Cardiac muscle cell (in vitro differentiated cells and primary cell): ENCODE data around the gene PUM2. TPM values are rescaled to one million over a fixed set of nuclear protein-coding genes. Genes with fewer than 3 reads are reported as not detected.
A peak's percentile ranks its signal among the peaks of the same experiment; 100 is the strongest.

ENCODE experiments used
- DNase-seq, 2 donors: peaks; one replicate each; pipeline versions ENCODE4 v3.0.0 to v3.0.0-alpha.2; 2010 to 2017; ENCODE audit warnings: low read depth in 1 of 2, low spot score in 1 of 2
- H3K27ac ChIP-seq: fragments of 200-600 bp; sonication (generic); 2 replicates; pipeline ENCODE4 v1.5.1; 2016
- H3K27me3 ChIP-seq: fragments of 200-600 bp; sonication (generic); 2 replicates; pipeline ENCODE4 v1.6.0; 2016; ENCODE audit warnings: control low read depth
- H3K36me3 ChIP-seq: fragments of 200-600 bp; sonication (generic); 2 replicates; pipeline ENCODE4 v1.5.1; 2016; ENCODE audit warnings: control low read depth
- H3K4me1 ChIP-seq: fragments of 200-600 bp; sonication (generic); 2 replicates; pipeline ENCODE4 v1.8.1; 2017; ENCODE audit warnings: low read depth, mild to moderate bottlenecking, mixed run types
- H3K4me3 ChIP-seq: fragments of 200-600 bp; sonication (generic); 2 replicates; pipeline ENCODE4 v1.5.1; 2016; ENCODE audit warnings: mild to moderate bottlenecking
- H3K9me3 ChIP-seq: fragments of 200-600 bp; sonication (generic); 2 replicates; pipeline ENCODE4 v1.5.1; 2017; ENCODE audit warnings: low read depth, mild to moderate bottlenecking, control low read depth
- polyA plus RNA-seq: library from polyadenylated mRNA; unstranded; fragments of >200 nt; fragmentation: Nextera tagmentation; extraction: Ambion mirVana; gene quantifications from 2 replicates; pipeline ENCODE4 v1.2.1, GENCODE V29; 2016
- total RNA-seq: library from RNA; depleted of rRNA; stranded (reverse); fragments of >200 nt; gene quantifications from 2 replicates; pipeline ENCODE4 v1.2.3, GENCODE V29; 2016
- TF ChIP-seq, protein P1 (sequence below): IDR thresholded peaks from 2 replicates; pipeline ENCODE4 v1.5.1; 2012; ENCODE audit warnings: low read depth, mild to moderate bottlenecking, low read length

Gene PUM2
- total and polyA plus RNA-seq, 2 experiments from 2014 or later: 20.1 to 35.8 TPM

DNA sequence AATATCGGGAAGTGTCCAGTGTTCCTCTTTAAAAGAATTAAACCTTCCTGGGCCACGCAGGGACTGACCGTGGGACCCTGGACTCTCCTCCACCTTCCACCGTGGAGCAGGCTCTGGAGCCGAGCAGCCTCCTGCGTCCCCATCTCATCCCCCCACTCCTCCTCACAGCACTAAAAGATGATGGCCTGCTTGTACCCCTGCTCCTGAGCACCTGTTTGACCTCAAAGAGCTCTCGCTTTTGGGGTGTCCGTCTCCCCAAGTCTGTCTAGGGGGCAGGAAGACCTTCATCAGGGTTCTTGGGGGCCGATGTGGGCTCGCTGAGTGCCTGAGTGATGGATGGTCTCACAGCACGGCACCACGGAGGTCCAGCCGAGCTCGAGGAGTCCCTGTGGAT is 124.5 kb downstream of the PUM2 start:
- Histone ChIP-seq H3K27me3 (peaks cover 15% of the 10 kb centered on the region), H3K36me3 (no peaks in the 10 kb centered on the region), H3K9me3 (no peaks in the 10 kb centered on the region), H3K4me3 (no peak overlapping the region), H3K4me1 (no peaks in the 10 kb centered on the region), H3K27ac (no peak overlapping the region)
- TF ChIP-seq, protein P1, sequence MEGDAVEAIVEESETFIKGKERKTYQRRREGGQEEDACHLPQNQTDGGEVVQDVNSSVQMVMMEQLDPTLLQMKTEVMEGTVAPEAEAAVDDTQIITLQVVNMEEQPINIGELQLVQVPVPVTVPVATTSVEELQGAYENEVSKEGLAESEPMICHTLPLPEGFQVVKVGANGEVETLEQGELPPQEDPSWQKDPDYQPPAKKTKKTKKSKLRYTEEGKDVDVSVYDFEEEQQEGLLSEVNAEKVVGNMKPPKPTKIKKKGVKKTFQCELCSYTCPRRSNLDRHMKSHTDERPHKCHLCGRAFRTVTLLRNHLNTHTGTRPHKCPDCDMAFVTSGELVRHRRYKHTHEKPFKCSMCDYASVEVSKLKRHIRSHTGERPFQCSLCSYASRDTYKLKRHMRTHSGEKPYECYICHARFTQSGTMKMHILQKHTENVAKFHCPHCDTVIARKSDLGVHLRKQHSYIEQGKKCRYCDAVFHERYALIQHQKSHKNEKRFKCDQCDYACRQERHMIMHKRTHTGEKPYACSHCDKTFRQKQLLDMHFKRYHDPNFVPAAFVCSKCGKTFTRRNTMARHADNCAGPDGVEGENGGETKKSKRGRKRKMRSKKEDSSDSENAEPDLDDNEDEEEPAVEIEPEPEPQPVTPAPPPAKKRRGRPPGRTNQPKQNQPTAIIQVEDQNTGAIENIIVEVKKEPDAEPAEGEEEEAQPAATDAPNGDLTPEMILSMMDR: no peak
- no peak for DNase-seq

DNA sequence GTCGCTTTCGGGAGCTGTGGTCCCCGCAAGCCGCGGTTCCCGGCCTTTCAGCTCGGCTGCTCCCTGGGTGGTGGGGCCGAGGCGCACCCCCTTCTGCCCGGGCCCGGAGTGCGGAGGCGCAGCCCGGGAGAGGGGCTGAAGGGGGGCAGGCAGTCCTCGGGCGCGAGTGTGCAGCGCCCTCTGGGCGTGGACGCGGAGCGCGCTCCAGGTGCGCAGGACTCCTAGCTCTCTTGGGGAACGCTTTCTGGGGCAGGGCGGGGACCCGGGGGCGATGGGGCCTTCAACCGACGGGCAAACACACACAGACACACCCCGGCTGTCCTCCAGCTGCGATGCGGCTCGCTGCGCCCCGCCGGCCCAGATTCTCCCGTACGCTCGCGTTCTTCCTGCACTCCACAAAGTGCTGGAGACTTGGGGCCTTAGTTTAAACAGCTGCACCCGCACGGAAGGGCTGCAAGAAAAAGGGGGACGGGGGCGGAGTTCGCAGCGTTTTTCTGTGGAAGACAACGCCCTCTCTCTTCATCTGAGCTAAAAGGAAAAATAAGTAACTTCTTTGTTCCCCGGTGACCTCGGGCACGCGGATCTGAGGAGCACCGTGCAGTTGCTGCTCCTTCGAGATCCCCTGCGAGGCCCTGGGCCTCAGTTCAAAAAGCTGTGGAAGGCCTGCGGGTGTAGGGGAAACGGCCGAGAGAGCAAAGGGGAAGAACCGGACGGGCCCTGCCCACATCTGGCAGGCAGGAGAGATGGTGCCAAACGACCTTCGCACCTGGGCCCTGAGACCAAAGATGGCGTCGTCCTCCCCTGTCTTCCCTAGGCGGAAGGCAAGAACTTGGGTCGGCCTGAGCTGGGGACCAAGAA is 125.1 kb downstream of the PUM2 start:
- Histone ChIP-seq H3K27ac (no peak overlapping the region), H3K27me3 (peaks cover 15% of the 10 kb centered on the region), H3K9me3 (no peaks in the 10 kb centered on the region), H3K4me1 (no peaks in the 10 kb centered on the region), H3K36me3 (no peaks in the 10 kb centered on the region), H3K4me3 (peak overlapping the region; percentile 64)
- TF ChIP-seq, protein P1: peak; percentile 50
- DNase-seq: peak; percentile 42 to 76

DNA sequence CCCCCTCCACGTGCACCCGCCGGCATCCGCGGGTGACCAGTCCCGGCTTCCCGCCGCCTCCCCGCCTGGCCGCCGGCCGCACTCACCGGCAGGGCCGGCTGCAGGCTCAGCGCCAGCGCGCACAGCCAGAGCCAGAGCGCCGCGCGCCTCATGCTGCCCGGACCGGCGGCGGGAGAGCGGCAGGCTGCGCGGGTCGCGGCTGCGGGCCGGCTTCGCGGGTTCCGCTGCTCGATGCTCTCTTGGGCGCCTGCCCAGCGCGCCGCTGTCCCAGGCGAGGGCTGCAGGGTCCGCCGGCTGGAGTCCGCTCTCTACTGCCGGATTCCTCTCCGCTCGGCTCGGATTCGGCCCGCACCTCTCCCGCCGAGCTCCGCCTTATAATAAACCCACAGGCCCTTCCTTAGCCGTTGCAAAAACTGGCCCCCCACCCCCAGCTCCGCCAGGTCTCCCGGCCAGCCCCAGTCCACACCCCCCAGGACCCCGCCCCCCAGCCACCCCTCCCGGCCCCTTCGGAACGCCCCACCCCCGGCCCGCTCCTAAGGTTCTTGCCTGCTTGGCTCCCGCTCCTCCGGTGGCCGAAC is 125.8 kb downstream of the PUM2 start, which contains the start of gene SDC1:
SDC1 (minus strand) TSS at position 415 of the 578 bp plus-strand sequence; CDS start at position 152, 263 bp downstream.
- peaks cover 15% of the 10 kb centered on the region for H3K27me3 ChIP-seq
- TF ChIP-seq, protein P1: no peak
- H3K4me1 ChIP-seq: no peaks in the 10 kb centered on the region
- H3K27ac ChIP-seq: no peak within 1 kb of the TSS
- H3K36me3 ChIP-seq: no peaks in the 10 kb centered on the region
- peak within 1 kb of the TSS; percentile 64 for H3K4me3 ChIP-seq
- DNase-seq: peak; percentile 58 to 80
- no peaks in the 10 kb centered on the region for H3K9me3 ChIP-seq

DNA sequence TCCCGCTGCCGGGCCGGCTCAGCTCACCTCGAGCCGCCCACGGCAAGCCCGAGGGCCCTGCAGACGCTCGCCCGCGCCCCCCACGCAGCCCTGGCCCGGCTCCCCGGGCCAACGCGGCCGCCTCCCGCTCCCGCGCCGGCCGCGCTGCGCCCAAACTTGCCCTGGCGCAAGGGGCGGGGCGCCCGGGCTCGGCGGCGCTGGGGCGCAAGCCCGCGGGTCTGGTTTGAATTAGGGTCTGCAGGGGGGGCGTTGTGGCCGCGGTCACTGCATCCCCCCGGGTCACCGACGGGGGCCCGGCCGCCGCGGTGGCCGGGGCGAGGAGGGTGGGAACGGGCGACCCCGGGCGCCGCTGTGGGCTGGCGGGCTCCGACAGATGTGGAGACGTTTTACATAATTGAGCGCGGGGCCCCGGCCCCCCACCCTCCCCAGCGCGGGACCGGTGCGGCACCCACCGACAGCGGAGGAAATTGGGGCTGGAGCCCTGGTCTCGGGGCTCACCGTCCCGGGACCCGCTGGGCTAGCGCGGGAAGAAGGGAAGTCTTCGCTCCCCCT is 126.4 kb downstream of the PUM2 start:
- Histone ChIP-seq H3K36me3 (no peaks in the 10 kb centered on the region), H3K4me3 (peak overlapping the region; percentile 64), H3K9me3 (no peaks in the 10 kb centered on the region), H3K27me3 (peaks cover 15% of the 10 kb centered on the region), H3K27ac (no peak overlapping the region), H3K4me1 (no peaks in the 10 kb centered on the region)
- TF ChIP-seq, protein P1: no peak
- DNase-seq: peak in 1 of 2 donors; percentile 35

DNA sequence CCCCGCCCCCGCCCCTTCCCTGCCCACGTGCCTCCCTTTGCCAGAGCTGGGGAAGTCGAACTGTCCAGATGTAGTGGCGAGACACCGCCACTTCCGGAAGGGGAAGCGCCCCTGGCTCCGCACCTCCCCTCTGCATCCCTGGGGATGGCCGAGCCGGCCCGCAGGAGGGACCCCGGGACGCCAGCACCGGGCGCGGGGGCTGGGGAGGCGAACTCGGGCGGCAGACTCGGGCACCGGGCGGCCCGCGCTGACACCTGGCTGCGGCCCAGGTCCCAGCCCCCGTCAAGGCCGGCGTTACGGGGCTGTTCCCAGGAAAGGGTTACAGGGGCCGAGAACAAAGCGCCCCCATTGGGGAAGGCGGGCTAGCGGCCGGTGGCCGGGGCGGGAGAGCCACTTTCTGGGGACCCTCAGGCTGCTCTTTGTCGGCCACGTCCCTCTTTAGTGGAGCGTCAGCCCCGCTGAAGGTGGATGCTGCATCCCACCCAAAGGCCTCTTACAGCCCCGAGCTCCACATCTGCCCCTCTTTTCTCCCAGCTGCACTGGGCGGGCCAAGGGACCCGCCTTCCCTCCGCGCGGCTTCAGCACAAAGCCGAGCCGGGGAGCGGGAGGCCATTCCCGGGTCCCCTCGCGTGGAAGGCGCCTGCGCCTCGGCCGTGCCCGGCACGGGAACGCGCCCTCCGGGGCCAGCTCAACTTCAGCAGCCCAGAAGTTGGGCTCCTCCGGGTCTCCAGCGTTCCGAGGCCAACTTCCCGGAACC is 127.1 kb downstream of the PUM2 start:
- H3K4me3 ChIP-seq: peak overlapping the region; percentile 64
- peaks cover 15% of the 10 kb centered on the region for H3K27me3 ChIP-seq
- H3K27ac ChIP-seq: no peak overlapping the region
- H3K36me3 ChIP-seq: no peaks in the 10 kb centered on the region
- peak; percentile 64 to 70 for DNase-seq
- H3K4me1 ChIP-seq: no peaks in the 10 kb centered on the region
- no peaks in the 10 kb centered on the region for H3K9me3 ChIP-seq
- TF ChIP-seq, protein P1: no peak
